SU-DHL-6 (cell line): ENCODE data around the gene MAP4K1.

Experiments
- H2AFZ ChIP-seq: fragments of 200-600 bp; sonication (generic); 2 replicates; pipeline ENCODE4 v1.6.1; 2014; ENCODE audit warnings: low read depth, mild to moderate bottlenecking, moderate library complexity, mixed read lengths, antibody characterized with exemption, low read length; ENCODE audit not compliant: severe bottlenecking
- H3F3A ChIP-seq: fragments of 200-600 bp; shearing (Covaris generic); 2 replicates; pipeline ENCODE4 v1.6.0; 2016; ENCODE audit warnings: antibody characterized with exemption, mild to moderate bottlenecking; ENCODE audit not compliant: insufficient read depth
- H3K27ac ChIP-seq: fragments of 200-600 bp; sonication (generic); 2 replicates; pipeline ENCODE4 v1.5.1; 2016; ENCODE audit warnings: low read depth, mild to moderate bottlenecking, low read length, moderate library complexity, mixed read lengths
- H3K27me3 ChIP-seq: fragments of 200-600 bp; sonication (generic), shearing (Covaris generic); 2 replicates; pipeline ENCODE4 v1.6.0; 2014; ENCODE audit warnings: mild to moderate bottlenecking, low read length
- H3K36me3 ChIP-seq: fragments of 200-600 bp; sonication (generic); 2 replicates; pipeline ENCODE4 v1.6.1; 2014; ENCODE audit warnings: mild to moderate bottlenecking, low read length, mixed read lengths
- H3K4me2 ChIP-seq: fragments of 300-600, 200-600 bp; shearing (Covaris generic), sonication (generic); 2 replicates; pipeline ENCODE4 v1.6.0; 2014; ENCODE audit warnings: low read length, low read depth, mild to moderate bottlenecking; ENCODE audit not compliant: poor library complexity, severe bottlenecking
- H3K4me3 ChIP-seq: fragments of 200-600 bp; sonication (generic); 2 replicates; pipeline ENCODE4 v1.5.1; 2014; ENCODE audit warnings: antibody characterized with exemption, low read length, mild to moderate bottlenecking, mixed read lengths; ENCODE audit not compliant: insufficient read depth, poor library complexity, severe bottlenecking
- H3K79me2 ChIP-seq: fragments of 200-600 bp; sonication (generic); 2 replicates; pipeline ENCODE4 v1.6.1; 2014; ENCODE audit warnings: mild to moderate bottlenecking, low read length, moderate library complexity; ENCODE audit not compliant: insufficient read depth
- H3K9ac ChIP-seq: fragments of 200-600 bp; sonication (generic); 2 replicates; pipeline ENCODE4 v1.7.0; 2014; ENCODE audit warnings: mild to moderate bottlenecking, low read length
- H3K9me2 ChIP-seq: fragments of 200-600 bp; sonication (generic); replicated peaks from 2 replicates; pipeline ENCODE4 v1.6.1; 2014; ENCODE audit warnings: low read length; ENCODE audit not compliant: insufficient read depth
- H3K9me3 ChIP-seq: fragments of 200-600 bp; sonication (generic); 2 replicates; pipeline ENCODE4 v1.6.1; 2014; ENCODE audit warnings: low read length, mixed read lengths; ENCODE audit not compliant: insufficient read depth
- H4K20me1 ChIP-seq: fragments of 200-600 bp; sonication (generic); 2 replicates; pipeline ENCODE4 v1.6.1; 2014; ENCODE audit warnings: low read depth, mild to moderate bottlenecking, antibody characterized with exemption, low read length, moderate library complexity, mixed read lengths
- EZH2phosphoT487 ChIP-seq: fragments of 200-600 bp; sonication (generic), shearing (Covaris generic); conservative IDR thresholded peaks from 2 replicates; pipeline ENCODE4 v1.6.1; 2018; ENCODE audit warnings: mild to moderate bottlenecking, antibody characterized with exemption, low read length, moderate library complexity, mixed read lengths
- TF ChIP-seq, protein P1 (sequence below): fragments of 200-600 bp; sonication (generic); IDR thresholded peaks from one replicate; pipeline ENCODE4 v1.5.1; 2017; ENCODE audit warnings: antibody characterized with exemption, mild to moderate bottlenecking, low read length, moderate library complexity; ENCODE audit not compliant: insufficient read depth, poor library complexity, severe bottlenecking

Gene MAP4K1

DNA sequence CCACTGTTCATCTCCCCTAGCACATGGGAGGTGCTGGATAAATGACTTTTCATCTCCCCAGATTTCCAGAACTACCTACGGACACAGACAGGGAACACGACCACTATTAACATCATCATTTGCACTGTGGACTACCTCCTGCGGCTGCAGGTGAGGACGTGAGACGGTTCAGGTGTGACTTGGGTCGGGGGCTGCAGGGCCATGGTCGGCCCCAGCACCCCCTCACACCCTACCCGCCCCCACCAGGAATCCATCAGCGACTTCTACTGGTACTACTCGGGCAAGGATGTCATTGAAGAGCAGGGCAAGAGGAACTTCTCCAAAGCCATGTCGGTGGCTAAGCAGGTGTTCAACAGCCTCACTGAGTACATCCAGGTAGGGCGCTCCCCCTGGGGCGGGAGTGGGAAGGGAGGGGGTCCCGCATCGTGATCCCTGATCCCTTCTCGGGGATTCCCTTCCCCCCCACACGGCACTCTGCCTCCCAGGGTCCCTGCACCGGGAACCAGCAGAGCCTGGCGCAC lies 74.4 kb downstream of the MAP4K1 start:
- Histone ChIP-seq H3K27me3 (no peaks in the 10 kb centered on the region), H2AFZ (no peak overlapping the region), H3F3A (no peaks in the 10 kb centered on the region; the same call in 1 of the 2 replicates), H3K4me3 (no peak overlapping the region), H3K4me2 (no peak overlapping the region), H3K27ac (no peak overlapping the region), H3K9ac (no peak overlapping the region), H3K79me2 (no peaks in the 10 kb centered on the region), H3K36me3 (no peaks in the 10 kb centered on the region), H3K9me2 (no peaks in the 10 kb centered on the region), H4K20me1 (no peaks in the 10 kb centered on the region), H3K9me3 (no peaks in the 10 kb centered on the region)
- TF ChIP-seq, protein P1, sequence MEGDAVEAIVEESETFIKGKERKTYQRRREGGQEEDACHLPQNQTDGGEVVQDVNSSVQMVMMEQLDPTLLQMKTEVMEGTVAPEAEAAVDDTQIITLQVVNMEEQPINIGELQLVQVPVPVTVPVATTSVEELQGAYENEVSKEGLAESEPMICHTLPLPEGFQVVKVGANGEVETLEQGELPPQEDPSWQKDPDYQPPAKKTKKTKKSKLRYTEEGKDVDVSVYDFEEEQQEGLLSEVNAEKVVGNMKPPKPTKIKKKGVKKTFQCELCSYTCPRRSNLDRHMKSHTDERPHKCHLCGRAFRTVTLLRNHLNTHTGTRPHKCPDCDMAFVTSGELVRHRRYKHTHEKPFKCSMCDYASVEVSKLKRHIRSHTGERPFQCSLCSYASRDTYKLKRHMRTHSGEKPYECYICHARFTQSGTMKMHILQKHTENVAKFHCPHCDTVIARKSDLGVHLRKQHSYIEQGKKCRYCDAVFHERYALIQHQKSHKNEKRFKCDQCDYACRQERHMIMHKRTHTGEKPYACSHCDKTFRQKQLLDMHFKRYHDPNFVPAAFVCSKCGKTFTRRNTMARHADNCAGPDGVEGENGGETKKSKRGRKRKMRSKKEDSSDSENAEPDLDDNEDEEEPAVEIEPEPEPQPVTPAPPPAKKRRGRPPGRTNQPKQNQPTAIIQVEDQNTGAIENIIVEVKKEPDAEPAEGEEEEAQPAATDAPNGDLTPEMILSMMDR, result no peak
- no peak for TF ChIP-seq EZH2phosphoT487

DNA sequence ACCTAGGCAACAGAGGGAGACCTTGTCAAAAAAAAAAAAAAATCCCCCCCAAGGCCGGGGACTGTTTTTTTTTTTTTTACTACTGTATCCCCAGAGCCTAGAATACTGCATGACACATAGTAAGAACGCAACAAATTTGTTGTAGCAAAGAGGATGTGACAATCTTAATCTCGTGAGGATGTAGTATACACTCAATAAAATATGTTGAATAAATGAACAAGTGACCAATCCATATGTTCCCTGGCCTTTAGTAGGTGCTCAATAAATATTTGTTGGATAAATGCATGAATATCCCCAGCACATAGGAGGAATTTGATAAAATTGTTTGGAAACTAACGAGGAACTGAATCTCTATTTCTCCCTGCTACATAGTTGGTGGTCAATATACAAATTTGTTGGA lies 75.7 kb downstream of the MAP4K1 start:
- Histone ChIP-seq H3K27ac (no peak overlapping the region), H3K4me2 (no peak overlapping the region), H3K79me2 (no peaks in the 10 kb centered on the region), H3K9ac (no peak overlapping the region), H2AFZ (no peak overlapping the region), H3F3A (no peaks in the 10 kb centered on the region; the same call in 1 of the 2 replicates), H3K4me3 (no peak overlapping the region), H3K9me3 (no peaks in the 10 kb centered on the region), H3K36me3 (no peaks in the 10 kb centered on the region), H3K27me3 (no peaks in the 10 kb centered on the region), H3K9me2 (no peaks in the 10 kb centered on the region), H4K20me1 (no peaks in the 10 kb centered on the region)
- no peak for TF ChIP-seq EZH2phosphoT487
- TF ChIP-seq, protein P1, result no peak

DNA sequence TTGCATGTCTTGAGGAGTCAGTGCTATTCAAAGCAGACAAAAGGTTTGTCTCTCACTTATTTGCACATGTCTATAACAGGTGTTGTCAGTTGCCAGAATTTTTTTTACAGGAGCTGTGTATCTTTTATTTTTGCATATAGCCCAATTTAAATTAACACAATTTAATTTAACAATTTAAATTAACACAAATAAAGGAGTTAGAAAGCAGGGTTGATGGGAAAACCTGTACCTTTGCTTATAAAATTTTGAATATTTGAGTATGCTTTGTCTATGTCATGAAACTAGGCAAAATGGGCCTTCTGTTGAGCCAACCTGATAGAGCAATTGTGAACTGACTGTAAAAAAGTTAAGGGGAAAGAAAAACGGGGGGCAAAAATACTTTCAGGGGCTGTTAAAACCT lies 78.0 kb downstream of the MAP4K1 start:
- peaks cover 7% of the 10 kb centered on the region; the same call in 1 of the 2 replicates for H3K9me3 ChIP-seq
- no peaks in the 10 kb centered on the region for H4K20me1 ChIP-seq
- peak overlapping the region; percentile 72 for H3K27ac ChIP-seq
- TF ChIP-seq EZH2phosphoT487, result no peak
- TF ChIP-seq, protein P1, result no peak
- peak overlapping the region; percentile 9 for H2AFZ ChIP-seq
- peak overlapping the region; percentile 61 for H3K4me2 ChIP-seq
- H3K9me2 ChIP-seq, result no peaks in the 10 kb centered on the region
- H3F3A ChIP-seq, result no peaks in the 10 kb centered on the region; the same call in 1 of the 2 replicates
- no peaks in the 10 kb centered on the region for H3K79me2 ChIP-seq
- H3K4me3 ChIP-seq, result no peak overlapping the region
- no peaks in the 10 kb centered on the region for H3K27me3 ChIP-seq
- no peaks in the 10 kb centered on the region for H3K36me3 ChIP-seq
- peak overlapping the region; percentile 38 for H3K9ac ChIP-seq
